Left forelimb (tissue), 1 donor: ENCODE results near the gene AQP2.
"Not testable (repeated sequence)": the region's sequence is repeated elsewhere in the genome, so short reads cannot be mapped to it uniquely, and the experiment has no call there.

Source experiments
- DNase-seq: peaks from one replicate; pipeline ENCODE4 v3.0.0-alpha.2; 2018; ENCODE audit warnings: low spot score

AQP2 gene

DNA sequence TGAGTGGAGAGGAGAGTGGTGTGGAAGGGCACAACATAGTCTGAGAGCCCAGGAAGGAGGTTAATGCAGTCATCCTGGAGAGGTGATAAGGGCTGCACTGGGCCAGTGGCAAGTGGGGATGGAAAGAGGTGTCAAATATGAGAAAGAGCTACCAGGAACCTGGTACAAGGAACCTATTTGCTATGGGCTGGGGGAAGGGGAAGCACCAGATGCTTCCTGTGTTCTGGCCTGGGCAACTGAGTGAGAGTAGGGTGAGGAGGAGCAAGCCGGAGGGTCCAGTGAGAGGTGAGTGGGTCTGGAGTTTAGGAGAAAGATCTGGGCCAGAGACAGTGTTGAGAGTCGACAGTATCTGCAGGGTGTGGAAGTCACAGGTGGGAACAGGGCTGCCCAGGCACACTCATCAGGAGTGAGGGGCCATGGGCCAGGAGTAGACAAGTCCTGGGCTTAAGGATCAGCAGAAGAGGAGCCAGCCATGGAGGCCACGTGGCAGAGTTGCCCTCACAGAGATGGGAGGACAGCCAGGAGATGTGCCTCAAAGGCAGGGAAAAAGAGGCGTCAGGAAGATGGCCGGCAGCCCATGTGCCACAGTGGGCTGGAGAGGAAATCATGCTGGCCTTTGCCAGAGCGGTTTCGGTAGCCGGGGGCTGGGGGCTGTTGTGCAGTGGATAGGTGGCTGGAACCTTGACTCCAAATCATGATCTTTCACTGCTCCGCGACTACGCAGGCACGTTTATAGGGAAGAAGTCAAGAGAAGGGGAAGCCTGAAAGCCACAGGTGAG lies 19.3 kb downstream of the AQP2 start:
- DNase-seq = no peak

GRCh38 chr12:49970658-49971057 lies 20.1 kb downstream of the AQP2 start:
- DNase-seq = no peak

DNA sequence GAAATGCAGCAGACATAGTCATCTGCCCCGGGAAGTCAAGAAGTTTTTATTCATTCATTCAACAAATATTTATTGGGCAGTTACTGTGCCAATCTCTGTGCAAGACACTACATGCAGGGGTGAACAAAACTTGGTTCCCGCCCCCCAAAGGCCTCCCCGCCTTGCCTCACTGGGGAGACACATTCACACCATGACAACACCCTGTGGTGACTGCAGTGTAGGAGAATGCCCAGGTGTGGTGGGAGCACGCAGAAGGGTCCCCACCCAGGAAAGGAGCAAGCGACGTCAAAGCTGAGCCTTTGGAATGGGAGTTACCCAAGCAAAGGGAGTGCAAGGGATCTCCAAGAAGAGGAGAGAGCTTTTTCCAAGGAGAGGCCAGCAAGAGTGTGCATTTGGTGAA lies 20.6 kb downstream of the AQP2 start:
- DNase-seq = no peak

DNA sequence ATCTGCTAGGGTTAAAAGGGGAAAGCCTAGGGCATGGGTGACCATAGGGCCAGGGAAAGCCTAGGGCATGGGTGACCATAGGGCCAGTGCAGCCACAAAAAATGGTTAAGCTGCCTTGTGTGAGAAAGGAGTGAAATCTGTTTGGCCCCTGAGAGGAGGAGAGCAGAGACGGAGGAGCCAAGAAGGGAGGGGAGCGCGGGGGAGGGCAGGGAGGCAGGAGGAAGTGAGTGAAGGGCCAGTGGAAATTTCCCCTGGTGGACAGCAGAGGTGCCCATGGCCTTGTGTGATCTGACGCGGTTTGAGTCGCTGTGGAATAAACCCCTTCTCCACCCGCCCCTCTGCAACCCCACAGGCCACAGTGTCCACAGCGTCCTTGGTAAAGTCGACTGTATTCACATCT lies 21.6 kb downstream of the AQP2 start:
- DNase-seq = no peak

- no peak for DNase-seq
Observed at GRCh38 chr12:49972641-49973360, 22.3 kb downstream of the AQP2 start, which contains the start of gene AQP6. AQP6 (plus strand) TSS chr12:49972947; CDS start chr12:49973174, 227 bp downstream.

DNA sequence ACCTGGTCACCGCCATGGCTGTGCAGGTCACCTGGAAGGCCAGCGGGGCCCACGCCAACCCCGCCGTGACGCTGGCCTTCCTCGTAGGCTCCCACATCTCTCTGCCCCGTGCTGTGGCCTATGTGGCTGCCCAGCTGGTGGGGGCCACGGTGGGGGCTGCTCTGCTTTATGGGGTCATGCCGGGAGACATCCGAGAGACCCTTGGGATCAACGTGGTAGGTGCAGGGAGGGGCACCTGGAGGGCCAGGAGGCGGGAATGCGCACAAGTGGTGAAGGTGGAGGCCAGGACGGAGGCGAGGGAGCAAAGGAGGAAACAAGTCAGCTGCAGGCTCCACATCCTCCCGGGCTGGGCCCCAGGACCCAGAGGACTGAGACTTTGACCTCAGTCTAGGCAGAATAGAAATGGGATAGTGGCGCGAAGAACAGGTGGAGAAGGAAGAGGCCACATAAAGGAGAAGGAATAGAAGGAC lies 22.9 kb downstream of the AQP2 start:
- no peak for DNase-seq

GRCh38 chr12:49974231-49974675 lies 23.7 kb downstream of the AQP2 start:
- no peak for DNase-seq

DNA sequence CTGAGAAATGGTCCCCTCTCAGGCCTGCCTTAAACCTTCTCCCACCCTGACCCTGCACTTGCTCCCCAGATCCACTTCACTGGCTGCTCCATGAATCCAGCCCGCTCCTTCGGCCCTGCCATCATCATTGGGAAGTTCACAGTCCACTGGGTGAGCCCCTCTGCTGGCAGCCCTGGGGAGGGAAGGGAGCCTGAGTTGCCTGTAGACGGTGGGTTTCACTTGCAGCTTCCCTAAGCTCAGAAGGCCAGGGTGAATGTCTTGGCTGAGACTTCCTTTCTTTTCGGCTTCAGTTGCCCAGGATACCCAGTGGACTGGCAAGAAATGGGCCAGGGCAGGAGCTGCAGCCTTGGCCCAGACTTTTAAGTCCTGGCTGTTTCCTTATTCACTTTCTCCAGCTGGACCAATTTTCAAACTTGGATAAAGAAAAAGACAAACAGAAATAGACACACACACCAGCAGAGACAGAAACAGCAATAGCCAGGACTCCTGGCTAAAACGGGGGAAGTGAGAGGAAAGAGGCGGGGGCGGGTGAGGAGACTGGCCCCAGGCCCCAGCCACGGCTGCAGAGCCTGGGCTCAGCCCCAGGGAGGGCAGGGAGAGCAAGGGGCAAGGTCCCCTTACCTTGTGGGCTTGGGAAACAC lies 24.3 kb downstream of the AQP2 start:
- no peak for DNase-seq

GRCh38 chr12:49975318-49975761 lies 24.8 kb downstream of the AQP2 start:
- DNase-seq = no peak

GRCh38 chr12:49976557-49976956 lies 26.0 kb downstream of the AQP2 start:
- no peak for DNase-seq

- no peak for DNase-seq
Observed at GRCh38 chr12:49978125-49978524, 27.6 kb downstream of the AQP2 start.

- no peak for DNase-seq
Observed at GRCh38 chr12:49979016-49979586, 28.6 kb downstream of the AQP2 start.

DNA sequence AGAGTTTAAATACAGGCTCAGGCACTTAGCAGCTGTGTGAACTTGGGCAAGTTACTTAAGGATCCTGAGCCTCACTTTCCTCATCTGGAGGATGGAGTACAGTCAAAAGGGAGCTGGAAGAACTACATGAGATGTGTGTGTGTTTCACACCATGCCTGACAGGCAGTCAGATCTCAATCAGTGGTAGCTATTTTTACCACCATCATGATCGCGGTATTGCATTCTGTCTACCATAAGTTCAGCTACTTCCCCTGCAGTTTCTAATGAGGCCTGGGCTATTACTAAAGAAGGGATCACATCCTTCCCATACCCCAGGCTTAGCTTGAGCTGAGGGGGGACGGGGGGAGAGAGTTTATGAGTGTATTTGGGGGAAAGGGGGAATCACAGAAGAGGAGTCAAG lies 29.3 kb downstream of the AQP2 start:
- DNase-seq = no peak

GRCh38 chr12:49980501-49981349 lies 30.2 kb downstream of the AQP2 start:
- DNase-seq = no peak

DNA sequence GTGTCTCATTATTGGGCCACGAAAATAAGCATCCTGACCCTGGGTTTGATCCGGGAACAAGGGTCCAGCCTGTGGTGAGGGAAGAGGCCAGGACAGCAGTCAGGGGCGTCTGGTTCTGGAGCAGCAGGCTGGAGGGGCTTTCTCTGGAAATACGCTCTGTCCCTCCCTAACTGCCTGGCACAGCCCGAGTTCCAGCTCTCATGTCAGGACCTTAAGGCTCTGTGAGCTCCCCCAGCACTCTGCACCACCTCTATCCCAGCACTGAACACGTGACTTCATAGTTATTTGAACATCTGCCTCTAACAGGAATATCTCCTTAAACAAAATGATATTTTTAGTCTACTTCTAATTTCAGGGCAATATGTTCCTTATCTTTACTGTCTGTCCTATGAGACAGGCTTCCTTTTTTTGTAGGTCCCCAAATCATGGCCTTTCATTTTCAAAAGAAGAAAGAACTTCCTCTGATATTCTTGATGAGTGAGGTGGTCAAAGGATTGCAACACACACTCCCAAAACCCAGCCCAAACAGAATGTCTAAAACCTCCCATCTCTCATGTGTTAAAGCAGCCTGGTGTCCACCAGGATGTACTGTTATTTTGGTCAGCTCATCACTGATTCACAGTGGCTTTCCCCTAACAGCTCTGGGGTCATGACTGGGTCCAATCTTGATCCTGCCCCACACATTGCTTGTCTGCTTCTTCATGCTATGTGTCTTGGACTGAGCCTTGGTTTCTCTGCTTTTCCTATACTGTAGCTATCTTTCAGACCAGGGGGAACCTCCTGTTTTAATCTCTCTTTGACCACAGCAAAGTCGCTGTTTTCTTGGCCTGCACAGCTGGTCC lies 31.9 kb downstream of the AQP2 start:
- no peak for DNase-seq

DNA sequence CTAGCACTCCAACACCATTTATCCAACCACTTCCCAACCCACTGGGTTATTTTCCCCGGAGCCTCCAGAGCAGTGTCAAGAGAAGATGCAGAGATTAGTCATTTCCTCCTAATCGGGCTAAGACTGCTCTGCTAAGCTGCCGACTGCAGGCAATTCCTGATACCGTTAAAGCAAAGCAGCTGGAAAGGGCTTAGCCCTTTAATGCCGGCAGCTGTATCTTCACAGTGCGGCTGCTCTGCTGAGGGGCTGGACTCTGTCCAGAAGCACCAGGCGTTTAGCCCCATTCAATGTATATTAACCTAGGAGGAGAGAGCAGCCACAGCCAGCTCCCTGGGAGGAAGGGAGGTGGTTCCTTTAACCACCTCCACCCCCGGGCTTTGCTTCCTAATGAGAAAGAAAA lies 33.4 kb downstream of the AQP2 start:
- DNase-seq = no peak

DNA sequence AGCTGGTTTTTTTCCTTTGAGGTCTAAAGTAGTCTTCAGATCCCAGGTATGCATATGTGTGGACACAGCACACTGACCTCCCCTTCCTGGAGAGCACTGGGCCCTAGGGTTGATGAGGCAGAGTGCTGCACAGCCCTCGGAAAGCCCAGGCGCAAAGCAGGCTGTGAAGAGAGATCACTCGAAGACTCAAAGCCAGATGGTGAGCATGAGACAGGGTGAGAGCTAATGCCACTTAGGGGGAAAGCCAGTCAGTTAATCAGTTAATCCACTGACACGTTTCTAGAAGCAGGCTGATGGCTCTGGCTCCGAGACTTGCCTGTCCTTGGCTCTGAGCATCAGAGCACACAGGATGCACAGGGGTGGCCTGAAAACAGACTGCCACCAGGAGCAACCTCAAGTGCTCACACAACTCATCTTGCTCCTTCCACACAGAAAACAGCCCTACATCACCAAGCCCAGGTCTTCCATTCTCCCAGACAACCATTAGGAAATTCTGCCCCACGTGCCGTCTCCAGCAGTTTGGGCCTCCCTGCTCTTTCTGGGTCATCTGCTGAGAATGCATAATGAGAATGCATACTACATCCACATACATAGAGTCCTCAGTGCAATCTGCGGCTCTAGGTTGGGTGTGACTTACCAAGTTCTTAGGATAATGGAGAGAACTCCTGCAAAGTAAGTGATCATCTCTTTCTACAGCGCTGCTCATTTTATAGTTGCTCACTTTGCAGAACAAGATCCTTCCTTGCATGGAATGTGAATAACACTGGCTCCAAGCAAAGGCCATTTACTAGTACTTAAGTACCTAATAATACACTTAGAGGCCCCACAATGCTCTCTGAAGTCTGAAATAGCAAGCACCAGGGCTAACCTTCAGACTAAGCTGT lies 34.2 kb downstream of the AQP2 start:
- no peak for DNase-seq

GRCh38 chr12:49985981-49986380 lies 35.4 kb downstream of the AQP2 start:
- no peak for DNase-seq

- DNase-seq = not testable (repeated sequence)
Observed at GRCh38 chr12:49986476-49986875, 35.9 kb downstream of the AQP2 start.
